GM23338 (cell line): Measurements from ENCODE around the gene CDCA7L. TPM values are rescaled to one million over a fixed set of nuclear protein-coding genes. Genes with fewer than 3 reads are reported as not detected.

Experiments used
- ATAC-seq: fragments of 200-7000 bp; cut with Tn5 transposase; 3 replicates; pipeline ENCODE4 v1.9.1; 2020
- DNase-seq: peaks from one replicate; pipeline ENCODE4 v3.0.0-alpha.2; 2015; ENCODE audit warnings: low spot score
- H2AFZ ChIP-seq: fragments of 200-600 bp; sonication (generic); 2 replicates; pipeline ENCODE4 v1.8.0; 2016; ENCODE audit warnings: antibody characterized with exemption, mild to moderate bottlenecking, moderate library complexity
- H3F3A ChIP-seq: fragments of 200-600 bp; sonication (generic); replicated peaks from 2 replicates; pipeline ENCODE4 v1.8.0; 2017; ENCODE audit warnings: antibody characterized with exemption, mixed run types, low read depth
- H3K27ac ChIP-seq: fragments of 200-600 bp; sonication (generic); 2 replicates; pipeline ENCODE4 v1.6.1; 2016; ENCODE audit warnings: low read depth
- H3K27me3 ChIP-seq: fragments of 200-600 bp; sonication (generic); 2 replicates; pipeline ENCODE4 v1.8.0; 2016; ENCODE audit warnings: mild to moderate bottlenecking, mixed run types, moderate library complexity; ENCODE audit not compliant: insufficient read depth
- H3K36me3 ChIP-seq: fragments of 200-600 bp; sonication (generic); 2 replicates; pipeline ENCODE4 v1.8.0; 2016; ENCODE audit warnings: mild to moderate bottlenecking; ENCODE audit not compliant: insufficient read depth
- H3K4me1 ChIP-seq: fragments of 200-600 bp; sonication (generic); 2 replicates; pipeline ENCODE4 v1.8.0; 2016; ENCODE audit warnings: mild to moderate bottlenecking, moderate library complexity; ENCODE audit not compliant: insufficient read depth
- H3K4me2 ChIP-seq: fragments of 200-600 bp; sonication (generic); 2 replicates; pipeline ENCODE4 v1.7.1; 2017; ENCODE audit warnings: mixed run types
- H3K4me3 ChIP-seq: fragments of 200-600 bp; sonication (generic); 2 replicates; pipeline ENCODE4 v1.6.1; 2016; ENCODE audit warnings: mixed run types
- H3K79me2 ChIP-seq: fragments of 200-600 bp; sonication (generic); replicated peaks from 2 replicates; pipeline ENCODE4 v1.8.0; 2017; ENCODE audit warnings: mild to moderate bottlenecking; ENCODE audit not compliant: insufficient read depth
- H3K9me2 ChIP-seq: fragments of 200-600 bp; sonication (generic); 2 replicates; pipeline ENCODE4 v1.8.0; 2017; ENCODE audit not compliant: insufficient read depth
- H4K20me1 ChIP-seq: fragments of 200-600 bp; sonication (generic); replicated peaks from 2 replicates; pipeline ENCODE4 v1.8.0; 2017; ENCODE audit warnings: mild to moderate bottlenecking; ENCODE audit not compliant: insufficient read depth
- H3K27ac Mint-ChIP-seq: 2 replicates; pipeline ENCODE4 v1.8.0; 2020; ENCODE audit warnings: inconsistent platforms, mild to moderate bottlenecking, moderate library complexity, mixed read lengths
- H3K27me3 Mint-ChIP-seq: 3 replicates; pipeline ENCODE4 v1.8.0; 2022; ENCODE audit warnings: low read depth, mild to moderate bottlenecking, moderate library complexity, mixed read lengths, inconsistent platforms; ENCODE audit not compliant: insufficient read depth, poor library complexity
- H3K36me3 Mint-ChIP-seq: 3 replicates; pipeline ENCODE4 v1.8.0; 2021; ENCODE audit warnings: low read depth, mild to moderate bottlenecking, inconsistent platforms, moderate library complexity, mixed read lengths
- H3K4me1 Mint-ChIP-seq: 3 replicates; pipeline ENCODE4 v1.8.0; 2020; ENCODE audit warnings: mild to moderate bottlenecking, inconsistent platforms, mixed read lengths
- H3K4me3 Mint-ChIP-seq: 3 replicates; pipeline ENCODE4 v1.8.0; 2021; ENCODE audit warnings: moderate library complexity, mild to moderate bottlenecking, inconsistent platforms, mixed read lengths
- H3K9me3 Mint-ChIP-seq: 3 replicates; pipeline ENCODE4 v1.8.0; 2020; ENCODE audit warnings: moderate library complexity, mild to moderate bottlenecking, inconsistent platforms, mixed read lengths
- CREB1 ChIP-seq: fragments of 250-450 bp; sonication (Bioruptor Pico); IDR thresholded peaks from 2 replicates; pipeline ENCODE4 v1.5.0; 2020; ENCODE audit warnings: low read depth, mild to moderate bottlenecking, moderate library complexity
- EZH2phosphoT487 ChIP-seq: fragments of 200-600 bp; sonication (generic); IDR thresholded peaks from one replicate; pipeline ENCODE4 v1.8.1; 2018; ENCODE audit warnings: antibody characterized with exemption; ENCODE audit not compliant: unreplicated experiment
- JUNB ChIP-seq: IDR thresholded peaks from one replicate; pipeline ENCODE4 v1.6.1; 2016; ENCODE audit warnings: antibody characterized with exemption; ENCODE audit not compliant: unreplicated experiment
- POLR2AphosphoS5 ChIP-seq: IDR thresholded peaks from 2 replicates; pipeline ENCODE4 v1.6.1; 2016; ENCODE audit warnings: antibody characterized with exemption, low read depth
- STAT1 ChIP-seq: IDR thresholded peaks from one replicate; pipeline ENCODE4 v1.6.1; 2016; ENCODE audit warnings: antibody characterized with exemption; ENCODE audit not compliant: unreplicated experiment
- ZNF114 ChIP-seq: fragments of 250-450 bp; sonication (Bioruptor Pico); IDR thresholded peaks from 2 replicates; pipeline ENCODE4 v1.5.0; 2020; ENCODE audit warnings: mild to moderate bottlenecking, moderate library complexity
- ZNF331 ChIP-seq: fragments of 250-450 bp; sonication (Bioruptor Pico); IDR thresholded peaks from 2 replicates; pipeline ENCODE4 v1.5.0; 2020; ENCODE audit warnings: low read depth, mild to moderate bottlenecking, moderate library complexity
- polyA plus RNA-seq: library from polyadenylated mRNA; unstranded; fragments of >200 nt; fragmentation: Nextera tagmentation; extraction: Ambion mirVana; gene quantifications from 2 replicates; pipeline ENCODE4 v1.2.1, GENCODE V29; 2016
- total RNA-seq: library from RNA; depleted of rRNA; stranded (reverse); fragments of >200 nt; shearing (Covaris generic); gene quantifications from 2 replicates; pipeline ENCODE4 v1.2.3, GENCODE V29; 2014
- TF ChIP-seq, protein P1 (sequence below): fragments of 250-450 bp; sonication (Bioruptor Pico); IDR thresholded peaks from 2 replicates; pipeline ENCODE4 v1.5.0; 2020; ENCODE audit warnings: mild to moderate bottlenecking, moderate library complexity

CDCA7L gene
- total and polyA plus RNA-seq, 2 experiments from 2014 or later: 174 to 187 TPM

- TF ChIP-seq, protein P1, sequence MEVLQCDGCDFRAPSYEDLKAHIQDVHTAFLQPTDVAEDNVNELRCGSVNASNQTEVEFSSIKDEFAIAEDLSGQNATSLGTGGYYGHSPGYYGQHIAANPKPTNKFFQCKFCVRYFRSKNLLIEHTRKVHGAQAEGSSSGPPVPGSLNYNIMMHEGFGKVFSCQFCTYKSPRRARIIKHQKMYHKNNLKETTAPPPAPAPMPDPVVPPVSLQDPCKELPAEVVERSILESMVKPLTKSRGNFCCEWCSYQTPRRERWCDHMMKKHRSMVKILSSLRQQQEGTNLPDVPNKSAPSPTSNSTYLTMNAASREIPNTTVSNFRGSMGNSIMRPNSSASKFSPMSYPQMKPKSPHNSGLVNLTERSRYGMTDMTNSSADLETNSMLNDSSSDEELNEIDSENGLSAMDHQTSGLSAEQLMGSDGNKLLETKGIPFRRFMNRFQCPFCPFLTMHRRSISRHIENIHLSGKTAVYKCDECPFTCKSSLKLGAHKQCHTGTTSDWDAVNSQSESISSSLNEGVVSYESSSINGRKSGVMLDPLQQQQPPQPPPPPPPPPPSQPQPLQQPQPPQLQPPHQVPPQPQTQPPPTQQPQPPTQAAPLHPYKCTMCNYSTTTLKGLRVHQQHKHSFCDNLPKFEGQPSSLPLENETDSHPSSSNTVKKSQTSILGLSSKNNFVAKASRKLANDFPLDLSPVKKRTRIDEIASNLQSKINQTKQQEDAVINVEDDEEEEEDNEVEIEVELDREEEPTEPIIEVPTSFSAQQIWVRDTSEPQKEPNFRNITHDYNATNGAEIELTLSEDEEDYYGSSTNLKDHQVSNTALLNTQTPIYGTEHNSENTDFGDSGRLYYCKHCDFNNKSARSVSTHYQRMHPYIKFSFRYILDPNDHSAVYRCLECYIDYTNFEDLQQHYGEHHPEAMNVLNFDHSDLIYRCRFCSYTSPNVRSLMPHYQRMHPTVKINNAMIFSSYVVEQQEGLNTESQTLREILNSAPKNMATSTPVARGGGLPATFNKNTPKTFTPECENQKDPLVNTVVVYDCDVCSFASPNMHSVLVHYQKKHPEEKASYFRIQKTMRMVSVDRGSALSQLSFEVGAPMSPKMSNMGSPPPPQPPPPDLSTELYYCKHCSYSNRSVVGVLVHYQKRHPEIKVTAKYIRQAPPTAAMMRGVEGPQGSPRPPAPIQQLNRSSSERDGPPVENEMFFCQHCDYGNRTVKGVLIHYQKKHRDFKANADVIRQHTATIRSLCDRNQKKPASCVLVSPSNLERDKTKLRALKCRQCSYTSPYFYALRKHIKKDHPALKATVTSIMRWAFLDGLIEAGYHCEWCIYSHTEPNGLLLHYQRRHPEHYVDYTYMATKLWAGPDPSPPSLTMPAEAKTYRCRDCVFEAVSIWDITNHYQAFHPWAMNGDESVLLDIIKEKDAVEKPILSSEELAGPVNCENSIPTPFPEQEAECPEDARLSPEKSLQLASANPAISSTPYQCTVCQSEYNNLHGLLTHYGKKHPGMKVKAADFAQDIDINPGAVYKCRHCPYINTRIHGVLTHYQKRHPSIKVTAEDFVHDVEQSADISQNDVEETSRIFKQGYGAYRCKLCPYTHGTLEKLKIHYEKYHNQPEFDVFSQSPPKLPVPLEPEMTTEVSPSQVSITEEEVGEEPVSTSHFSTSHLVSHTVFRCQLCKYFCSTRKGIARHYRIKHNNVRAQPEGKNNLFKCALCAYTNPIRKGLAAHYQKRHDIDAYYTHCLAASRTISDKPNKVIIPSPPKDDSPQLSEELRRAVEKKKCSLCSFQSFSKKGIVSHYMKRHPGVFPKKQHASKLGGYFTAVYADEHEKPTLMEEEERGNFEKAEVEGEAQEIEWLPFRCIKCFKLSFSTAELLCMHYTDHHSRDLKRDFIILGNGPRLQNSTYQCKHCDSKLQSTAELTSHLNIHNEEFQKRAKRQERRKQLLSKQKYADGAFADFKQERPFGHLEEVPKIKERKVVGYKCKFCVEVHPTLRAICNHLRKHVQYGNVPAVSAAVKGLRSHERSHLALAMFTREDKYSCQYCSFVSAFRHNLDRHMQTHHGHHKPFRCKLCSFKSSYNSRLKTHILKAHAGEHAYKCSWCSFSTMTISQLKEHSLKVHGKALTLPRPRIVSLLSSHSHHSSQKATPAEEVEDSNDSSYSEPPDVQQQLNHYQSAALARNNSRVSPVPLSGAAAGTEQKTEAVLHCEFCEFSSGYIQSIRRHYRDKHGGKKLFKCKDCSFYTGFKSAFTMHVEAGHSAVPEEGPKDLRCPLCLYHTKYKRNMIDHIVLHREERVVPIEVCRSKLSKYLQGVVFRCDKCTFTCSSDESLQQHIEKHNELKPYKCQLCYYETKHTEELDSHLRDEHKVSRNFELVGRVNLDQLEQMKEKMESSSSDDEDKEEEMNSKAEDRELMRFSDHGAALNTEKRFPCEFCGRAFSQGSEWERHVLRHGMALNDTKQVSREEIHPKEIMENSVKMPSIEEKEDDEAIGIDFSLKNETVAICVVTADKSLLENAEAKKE (CRISPR knock-in tag): no peak
Measured at GRCh38 chr7:21986096-21986495, 40.4 kb upstream of the CDCA7L start (continued).

DNA sequence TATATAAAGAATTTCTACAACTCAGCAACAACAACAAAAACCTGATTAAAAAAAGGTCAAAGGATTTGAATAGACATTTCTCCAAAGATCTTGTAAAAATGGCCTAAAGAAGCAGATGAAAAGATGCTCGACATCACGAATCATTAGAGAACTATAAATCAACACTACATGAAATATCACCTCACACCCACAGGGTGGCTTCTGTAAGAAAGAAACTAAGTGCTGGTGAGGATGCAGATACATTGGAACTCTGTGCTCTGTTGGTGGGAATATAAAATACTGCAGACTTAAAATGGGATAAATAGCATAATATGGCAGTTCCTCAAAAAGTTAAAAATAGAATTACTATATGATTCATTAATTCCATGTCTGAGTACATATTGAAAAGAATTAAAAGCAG, 38.3 kb upstream of the CDCA7L start:
- H3K79me2 ChIP-seq: no peaks in the 10 kb centered on the region
- Mint-ChIP-seq H3K27ac (no peak overlapping the region), H3K9me3 (no peaks in the 10 kb centered on the region), H3K27me3 (no peaks in the 10 kb centered on the region), H3K4me1 (peaks cover 7% of the 10 kb centered on the region), H3K36me3 (no peaks in the 10 kb centered on the region), H3K4me3 (no peak overlapping the region)
- no peaks in the 10 kb centered on the region for H3K36me3 ChIP-seq
- H3K4me3 ChIP-seq: no peak overlapping the region
- TF ChIP-seq, protein P1 (CRISPR knock-in tag): no peak
- TF ChIP-seq POLR2AphosphoS5: no peak
- TF ChIP-seq STAT1: no peak
- no peak for TF ChIP-seq CREB1
- TF ChIP-seq JUNB: no peak
- no peak for TF ChIP-seq EZH2phosphoT487
- no peak for TF ChIP-seq ZNF114 (CRISPR knock-in tag)
- no peak for TF ChIP-seq ZNF331 (CRISPR knock-in tag)
- H3K4me2 ChIP-seq: no peak overlapping the region
- no peaks in the 10 kb centered on the region for H4K20me1 ChIP-seq
- H3F3A ChIP-seq: no peaks in the 10 kb centered on the region
- no peak overlapping the region for H2AFZ ChIP-seq
- H3K27ac ChIP-seq: no peak overlapping the region
- DNase-seq (no peak), ATAC-seq (no peak)
- H3K27me3 ChIP-seq: no peaks in the 10 kb centered on the region
- H3K4me1 ChIP-seq: no peaks in the 10 kb centered on the region
- no peaks in the 10 kb centered on the region for H3K9me2 ChIP-seq
